H1 (cell line): ENCODE data around the gene GPC1. TPM values are rescaled to one million over a fixed set of nuclear protein-coding genes. Genes with fewer than 3 reads are reported as not detected.

Experiments used
- CTCF ChIA-PET: fragments of 300-600 bp; sonication (Branson Sonifier 250); formaldehyde crosslinking; loops from one replicate; lab custom pipeline; 2021; ENCODE audit not compliant: partially characterized antibody; lab: Charles Lee
- POLR2A ChIA-PET: fragments of 300-600 bp; sonication (Branson Sonifier 250); formaldehyde crosslinking; loops from one replicate; lab custom pipeline; 2021; ENCODE audit warnings: inconsistent platforms; ENCODE audit not compliant: partially characterized antibody; lab: Charles Lee
- DNase-seq, 2 experiments: peaks; one replicate each; pipeline versions ENCODE4 v3.0.0 to v3.0.0-alpha.2; 2010 to 2022; ENCODE audit warnings: low spot score in 2 of 2, low read depth in 1 of 2, mixed read lengths in 1 of 2
- FAIRE-seq: peaks from 2 replicates; lab custom pipeline; 2011; peaks lifted over from hg19 to GRCh38; lab: Jason Lieb, UNC
- H2AFZ ChIP-seq: 2 replicates; pipeline ENCODE4 v1.8.1; 2012; ENCODE audit warnings: low read length, inconsistent platforms
- H2AK5ac ChIP-seq: 2 replicates; pipeline ENCODE4 v1.6.1; 2013; ENCODE audit warnings: low read depth, low read length
- H2BK120ac ChIP-seq: replicated peaks from 2 replicates; pipeline ENCODE3; 2013; ENCODE audit warnings: low read depth, low read length, inconsistent platforms
- H2BK12ac ChIP-seq: 2 replicates; pipeline ENCODE4 v1.6.1; 2013; ENCODE audit warnings: low read depth, low read length
- H2BK15ac ChIP-seq: 2 replicates; pipeline ENCODE4 v1.6.1; 2013; ENCODE audit warnings: low read length
- H2BK20ac ChIP-seq: 2 replicates; pipeline ENCODE4 v1.6.1; 2013; ENCODE audit warnings: low read length
- H2BK5ac ChIP-seq: 2 replicates; pipeline ENCODE4 v1.6.1; 2013; ENCODE audit warnings: low read depth, low read length
- H3K14ac ChIP-seq: 2 replicates; pipeline ENCODE4 v1.6.1; 2013; ENCODE audit warnings: inconsistent platforms; ENCODE audit not compliant: insufficient read length
- H3K18ac ChIP-seq: 2 replicates; pipeline ENCODE4 v1.6.1; 2013; ENCODE audit warnings: low read length; ENCODE audit errors: extremely low read depth
- H3K23ac ChIP-seq: 2 replicates; pipeline ENCODE4 v1.6.1; 2013; ENCODE audit warnings: inconsistent platforms; ENCODE audit not compliant: insufficient read length
- H3K23me2 ChIP-seq: 2 replicates; pipeline ENCODE4 v1.6.1; 2013; ENCODE audit warnings: low read depth, low read length
- H3K27ac ChIP-seq: 2 replicates; pipeline ENCODE4 v1.6.1; 2011; ENCODE audit warnings: low read depth, low read length, inconsistent platforms
- H3K27me3 ChIP-seq, 4 experiments: replicated peaks in 1 of 4; 1 replicate in 1 of 4; 2 replicates in 3 of 4; pipeline versions ENCODE4 v1.6.1 to v1.8.1; 2011 to 2013; ENCODE audit warnings: low read length in 3 of 4, mild to moderate bottlenecking in 3 of 4, inconsistent platforms in 2 of 4, mixed read lengths in 2 of 4, moderate library complexity in 1 of 4; ENCODE audit not compliant: control insufficient read depth in 3 of 4, insufficient read depth in 3 of 4; ENCODE audit errors: extremely low read depth in 1 of 4
- H3K36me3 ChIP-seq, 4 experiments: 2 replicates each; pipeline versions ENCODE4 v1.6.1 to v1.8.1; 2011 to 2013; ENCODE audit warnings: mild to moderate bottlenecking in 4 of 4, low read length in 3 of 4, moderate library complexity in 2 of 4, control low read depth in 1 of 4, inconsistent platforms in 1 of 4; ENCODE audit not compliant: insufficient read depth in 4 of 4, control insufficient read depth in 2 of 4
- H3K4ac ChIP-seq: replicated peaks from 2 replicates; pipeline ENCODE3; 2013; ENCODE audit warnings: low read length, low read depth, mixed read lengths, inconsistent platforms; ENCODE audit not compliant: insufficient read length
- H3K4me1 ChIP-seq, 4 experiments: replicated peaks in 1 of 4; 1 replicate in 1 of 4; 2 replicates in 3 of 4; pipeline versions ENCODE4 v1.6.1 to v1.8.1; 2011 to 2013; ENCODE audit warnings: low read length in 3 of 4, inconsistent platforms in 2 of 4, mixed read lengths in 1 of 4; ENCODE audit not compliant: insufficient read depth in 4 of 4, control insufficient read depth in 3 of 4
- H3K4me2 ChIP-seq, 2 experiments: 2 replicates each; pipeline versions ENCODE4 v1.6.1 to v1.8.1; 2011 to 2013; ENCODE audit warnings: low read depth in 2 of 2, low read length in 2 of 2, control low read depth in 1 of 2, inconsistent platforms in 1 of 2, mild to moderate bottlenecking in 1 of 2; ENCODE audit not compliant: insufficient read depth in 1 of 2
- H3K4me3 ChIP-seq, 4 experiments: fragments of 200-600, 300-600 bp in 1 of 4; sonication (generic), shearing (Covaris generic), sonication (Bioruptor Twin) in 1 of 4; 2 replicates each; pipeline versions ENCODE4 v1.5.1 to v1.8.1; 2011 to 2016; ENCODE audit warnings: low read length in 4 of 4, low read depth in 3 of 4, control low read depth in 2 of 4, inconsistent platforms in 2 of 4, mild to moderate bottlenecking in 2 of 4, mixed read lengths in 1 of 4, moderate library complexity in 1 of 4; ENCODE audit not compliant: insufficient read depth in 2 of 4; ENCODE audit errors: extremely low read depth in 1 of 4
- H3K56ac ChIP-seq: replicated peaks from 2 replicates; pipeline ENCODE3; 2013; ENCODE audit warnings: low read depth, mild to moderate bottlenecking, mixed read lengths, low read length, inconsistent platforms; ENCODE audit not compliant: insufficient read length
- H3K79me1 ChIP-seq: 2 replicates; pipeline ENCODE4 v1.6.1; 2013; ENCODE audit warnings: low read depth, low read length, control low read depth
- H3K79me2 ChIP-seq, 2 experiments: 2 replicates each; pipeline versions ENCODE4 v1.6.1 to v1.8.1; 2012 to 2013; ENCODE audit warnings: low read length in 2 of 2, mild to moderate bottlenecking in 2 of 2, inconsistent platforms in 1 of 2; ENCODE audit not compliant: insufficient read depth in 2 of 2, control insufficient read depth in 1 of 2
- H3K9ac ChIP-seq, 4 experiments: replicated peaks in 1 of 4; 1 replicate in 1 of 4; 2 replicates in 3 of 4; pipeline versions ENCODE4 v1.6.1 to v1.8.1; 2011 to 2013; ENCODE audit warnings: low read depth in 3 of 4, low read length in 3 of 4, control low read depth in 2 of 4, mild to moderate bottlenecking in 2 of 4, moderate library complexity in 2 of 4, inconsistent platforms in 1 of 4; ENCODE audit errors: extremely low read depth in 1 of 4
- H3K9me3 ChIP-seq, 2 experiments: 2 replicates each; pipeline versions ENCODE4 v1.6.1 to v1.8.1; 2012 to 2013; ENCODE audit warnings: mild to moderate bottlenecking in 2 of 2, moderate library complexity in 2 of 2, control low read depth in 1 of 2, inconsistent platforms in 1 of 2, low read depth in 1 of 2, low read length in 1 of 2, mixed read lengths in 1 of 2; ENCODE audit not compliant: insufficient read depth in 2 of 2
- H4K20me1 ChIP-seq, 2 experiments: replicated peaks in 1 of 2; 2 replicates each; pipeline versions ENCODE3 to v1.8.1; 2011 to 2013; ENCODE audit warnings: inconsistent platforms in 2 of 2, low read length in 2 of 2, mild to moderate bottlenecking in 1 of 2; ENCODE audit not compliant: insufficient read depth in 2 of 2, control insufficient read depth in 1 of 2
- H4K5ac ChIP-seq: 2 replicates; pipeline ENCODE4 v1.6.1; 2013; ENCODE audit warnings: low read length, low read depth, mixed read lengths, inconsistent platforms; ENCODE audit not compliant: insufficient read length
- H4K8ac ChIP-seq: 2 replicates; pipeline ENCODE4 v1.8.0; 2013; ENCODE audit warnings: mild to moderate bottlenecking, moderate library complexity, low read length, inconsistent platforms; ENCODE audit not compliant: insufficient read depth; ENCODE audit errors: extremely low read depth
- H4K91ac ChIP-seq: replicated peaks from 2 replicates; pipeline ENCODE3; 2013; ENCODE audit warnings: low read length, mixed read lengths, inconsistent platforms; ENCODE audit not compliant: insufficient read length
- CBX8 ChIP-seq: fragments of 300-800, 300-1000 bp; sonication (generic); IDR thresholded peaks from 2 replicates; pipeline ENCODE4 v1.7.1; 2016; ENCODE audit warnings: low read depth, low read length, borderline replicate concordance
- CHD1 ChIP-seq: IDR thresholded peaks from 2 replicates; pipeline ENCODE4 v1.6.1; 2012; ENCODE audit warnings: low read depth, low read length, improper control_type of control experiment
- GABPA ChIP-seq: IDR thresholded peaks from 2 replicates; pipeline ENCODE4 v1.6.1; 2011; ENCODE audit warnings: mild to moderate bottlenecking, low read length, moderate library complexity, borderline replicate concordance; ENCODE audit not compliant: insufficient read depth
- KDM5A ChIP-seq: fragments of 200-600 bp; IDR thresholded peaks from 2 replicates; pipeline ENCODE4 v1.7.1; 2012; ENCODE audit warnings: mild to moderate bottlenecking, low read length, inconsistent platforms, mixed read lengths
- RNF2 ChIP-seq: fragments of 200-900, 300-1000 bp; sonication (generic); IDR thresholded peaks from 2 replicates; pipeline ENCODE4 v1.7.1; 2016; ENCODE audit warnings: borderline replicate concordance, low read depth, mild to moderate bottlenecking, antibody characterized with exemption, low read length; ENCODE audit not compliant: poor library complexity, severe bottlenecking; ENCODE audit errors: missing control alignments
- SRF ChIP-seq: IDR thresholded peaks from 2 replicates; pipeline ENCODE4 v1.6.1; 2011; ENCODE audit warnings: mild to moderate bottlenecking, low read depth, low read length, moderate library complexity
- SUZ12 ChIP-seq: fragments of 200-600 bp; sonication (generic); IDR thresholded peaks from 2 replicates; pipeline ENCODE4 v1.6.1; 2012; ENCODE audit warnings: mild to moderate bottlenecking, inconsistent platforms, low read length, moderate library complexity, mixed read lengths
- TBP ChIP-seq: IDR thresholded peaks from 2 replicates; pipeline ENCODE4 v1.6.1; 2011; ENCODE audit warnings: low read depth, low read length, improper control_type of control experiment
- YY1 ChIP-seq: IDR thresholded peaks from 2 replicates; pipeline ENCODE4 v1.6.1; 2011; ENCODE audit warnings: low read depth, mild to moderate bottlenecking, low read length
- WGBS, 2 experiments: shearing (Covaris generic) in 1 of 2; methylation state at CpG; one replicate each; pipeline versions ENCODE4 v1.1.6 to v1.1.7; 2013 to 2015; ENCODE audit warnings: low lambda C conversion rate in 2 of 2, mixed read lengths in 2 of 2, inconsistent platforms in 1 of 2, low coverage in 1 of 2, missing lambda C conversion rate in 1 of 2; ENCODE audit not compliant: insufficient replicate concordance in 2 of 2, insufficient coverage in 1 of 2, insufficient read length in 1 of 2; ENCODE audit errors: extremely low coverage in 1 of 2, missing lambda C conversion rate in 1 of 2; 5-methylcytosine and 5-hydroxymethylcytosine counted together
- polyA plus RNA-seq, 7 experiments: library from polyadenylated mRNA; depleted of rRNA in 3 of 7; stranded (reverse) in 5 of 7; unstranded in 2 of 7; fragments of >200 nt in 5 of 7; fragments of 200-250 nt in 2 of 7; gene quantifications; 1 replicate in 5 of 7; 2 replicates in 1 of 7; 4 replicates in 1 of 7; pipeline versions ENCODE4 v1.2.1 to v1.2.3, GENCODE V29; 2011 to 2013; ENCODE audit warnings: missing spikeins in 2 of 7, mixed read lengths in 2 of 7
- total RNA-seq: library from RNA; stranded (reverse); fragmentation: NEBNext Ultra II Directional; extraction: Animal tissue kit (Norgen Biotek cat#: 25700); gene quantifications from 2 replicates; pipeline ENCODE4 v1.2.1, GENCODE V29; 2021
- TF ChIP-seq, protein P1 (sequence below): IDR thresholded peaks from 2 replicates; pipeline ENCODE4 v1.6.1; 2011; ENCODE audit warnings: low read depth, mild to moderate bottlenecking, low read length; ENCODE audit not compliant: insufficient read depth
- TF ChIP-seq, protein P2 (sequence below): IDR thresholded peaks from 2 replicates; pipeline ENCODE4 v1.6.1; 2012; ENCODE audit warnings: inconsistent platforms

The GPC1 gene
- total and polyA plus RNA-seq, 2 of the 8 experiments (the other 6 are each of a cell fraction or from before 2014, with no cell fraction given) = 21.9 to 28.3 TPM

DNA sequence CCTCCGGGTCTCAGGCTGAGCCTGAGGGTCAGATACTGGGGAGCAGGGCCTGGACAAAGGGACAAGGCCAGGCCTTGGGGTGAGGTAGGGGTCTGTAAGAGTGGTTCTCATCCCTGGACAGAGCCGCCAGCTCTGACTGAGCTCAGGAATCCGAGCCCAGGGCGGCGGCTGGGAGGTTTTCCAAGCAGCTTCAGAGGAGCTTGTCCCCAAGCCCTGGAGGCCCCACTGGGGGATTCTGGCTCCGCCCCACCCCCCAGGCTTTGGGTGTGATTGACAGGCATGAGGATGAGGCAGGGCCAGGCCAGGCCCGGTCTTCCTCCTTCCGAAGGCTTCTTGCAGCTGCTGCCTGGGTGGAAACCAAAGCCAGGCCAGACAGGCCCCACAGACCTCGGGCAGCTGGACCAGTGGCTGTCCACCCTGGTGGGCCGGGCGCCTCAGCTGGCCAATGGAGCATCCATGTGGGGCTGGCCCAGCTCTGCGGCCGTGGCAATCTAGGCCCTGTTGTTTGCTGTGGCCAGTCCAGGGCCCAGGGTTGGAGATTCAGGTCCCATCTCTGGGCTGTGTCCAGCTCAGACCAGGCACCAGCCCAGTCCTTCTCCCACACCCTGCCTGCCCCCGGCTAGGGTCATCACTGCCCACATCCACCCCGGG is 23.1 kb upstream of the GPC1 start:
- Histone ChIP-seq H4K91ac (no peak overlapping the region), H2BK120ac (no peak overlapping the region), H3K18ac (no peak overlapping the region), H3K23me2 (no peaks in the 10 kb centered on the region), H4K5ac (no peak overlapping the region), H2BK12ac (no peak overlapping the region), H3K4me3 (no peak overlapping the region), H3K36me3 (no peaks in the 10 kb centered on the region), H3K79me1 (no peaks in the 10 kb centered on the region), H3K4me1 (no peaks in the 10 kb centered on the region), H3K23ac (no peak overlapping the region), H2BK20ac (no peak overlapping the region), H3K9me3 (no peaks in the 10 kb centered on the region), H2BK5ac (no peak overlapping the region), H2AK5ac (no peak overlapping the region), H2BK15ac (no peak overlapping the region), H2AFZ (no peak overlapping the region), H3K4ac (no peak overlapping the region), H3K14ac (no peak overlapping the region), H3K9ac (no peak overlapping the region), H3K27me3 (no peaks in the 10 kb centered on the region), H3K79me2 (no peaks in the 10 kb centered on the region), H3K4me2 (no peak overlapping the region), H3K56ac (no peak overlapping the region), H4K8ac (no peak overlapping the region; the same call in 1 of the 2 replicates), H3K27ac (no peak overlapping the region), H4K20me1 (no peaks in the 10 kb centered on the region)
- FAIRE-seq = no peak
- WGBS, 2 experiments = 93% methylated on average over 14 of the region's 15 CpGs; no CpG with 5 or more reads in 1 of the 2 experiments
- DNase-seq = no peak
- CTCF ChIA-PET = no interaction called here
- POLR2A ChIA-PET = no interaction called here
- TF ChIP-seq, protein P1, sequence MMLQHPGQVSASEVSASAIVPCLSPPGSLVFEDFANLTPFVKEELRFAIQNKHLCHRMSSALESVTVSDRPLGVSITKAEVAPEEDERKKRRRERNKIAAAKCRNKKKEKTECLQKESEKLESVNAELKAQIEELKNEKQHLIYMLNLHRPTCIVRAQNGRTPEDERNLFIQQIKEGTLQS = no peak
- TF ChIP-seq YY1 = no peak
- TF ChIP-seq SUZ12 = no peak
- TF ChIP-seq RNF2 = no peak
- TF ChIP-seq KDM5A = no peak
- no peak for TF ChIP-seq TBP
- no peak for TF ChIP-seq GABPA
- TF ChIP-seq SRF = no peak
- TF ChIP-seq, protein P2, sequence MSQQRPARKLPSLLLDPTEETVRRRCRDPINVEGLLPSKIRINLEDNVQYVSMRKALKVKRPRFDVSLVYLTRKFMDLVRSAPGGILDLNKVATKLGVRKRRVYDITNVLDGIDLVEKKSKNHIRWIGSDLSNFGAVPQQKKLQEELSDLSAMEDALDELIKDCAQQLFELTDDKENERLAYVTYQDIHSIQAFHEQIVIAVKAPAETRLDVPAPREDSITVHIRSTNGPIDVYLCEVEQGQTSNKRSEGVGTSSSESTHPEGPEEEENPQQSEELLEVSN = no peak
- no peak for TF ChIP-seq CHD1
- TF ChIP-seq CBX8 = no peak
